HEK293 (cell line): ENCODE data around the gene PTPRF.

Experiments used
- YY1 ChIP-seq: fragments of 450-650 bp; formaldehyde crosslinking; IDR thresholded peaks from 2 replicates; pipeline ENCODE4 v1.5.1; 2018; ENCODE audit warnings: missing biosample characterization, missing genetic modification characterization
- ZNF311 ChIP-seq: fragments of 450-650 bp; formaldehyde crosslinking; IDR thresholded peaks from 2 replicates; pipeline ENCODE4 v1.5.1; 2017; ENCODE audit warnings: missing biosample characterization, missing genetic modification characterization, borderline replicate concordance
- ZNF629 ChIP-seq: fragments of 450-650 bp; formaldehyde crosslinking; IDR thresholded peaks from 2 replicates; pipeline ENCODE4 v1.5.1; 2017; ENCODE audit warnings: missing biosample characterization, missing genetic modification characterization

- TF ChIP-seq YY1 (no peak), ZNF629 (tag by site-specific recombination) (no peak), ZNF311 (no peak)
These were observed 128.8 kb downstream of the PTPRF start for GRCh38 chr1:43659212-43660166.
